ENCODE results near the gene IFITM5. TPM values are rescaled to one million over a fixed set of nuclear protein-coding genes. Genes with fewer than 3 reads are reported as not detected.
A peak's percentile ranks its signal among the peaks of the same experiment; 100 is the strongest.

The IFITM5 gene
- total and polyA plus RNA-seq, 5 experiments from 2014 or later, result not detected

- H3K9me3 Mint-ChIP-seq, result no peaks in the 10 kb centered on the region
- peak overlapping the region; percentile 71 to 86 (median 74) for H3K4me3 Mint-ChIP-seq
- no peaks in the 10 kb centered on the region for H3K27me3 Mint-ChIP-seq
- DNase-seq (peak in 4 of 10 donors; percentile 41 to 72 (median 45)), ATAC-seq (peak in 1 of 2 donors; percentile 10)
- peaks cover 9 to 39% (median 36%) of the 10 kb centered on the region in 4 donors for H3K4me1 Mint-ChIP-seq
- POLR2A ChIA-PET, result interaction anchor here (1.0 to 21.0 kb wide), 18 partner anchors 9 to 240 kb away, joined by 3 to 863 read pairs (median 16); partner anchors contain the start of genes BET1L, IFITM1, IFITM2 and IFITM5
- no peaks in the 10 kb centered on the region for H3K36me3 Mint-ChIP-seq
- H3K27ac Mint-ChIP-seq, result peak overlapping the region; percentile 69 to 98 (median 90)
These were observed 32.5 kb downstream of the IFITM5 start for GRCh38 chr11:266676-267439.

DNA sequence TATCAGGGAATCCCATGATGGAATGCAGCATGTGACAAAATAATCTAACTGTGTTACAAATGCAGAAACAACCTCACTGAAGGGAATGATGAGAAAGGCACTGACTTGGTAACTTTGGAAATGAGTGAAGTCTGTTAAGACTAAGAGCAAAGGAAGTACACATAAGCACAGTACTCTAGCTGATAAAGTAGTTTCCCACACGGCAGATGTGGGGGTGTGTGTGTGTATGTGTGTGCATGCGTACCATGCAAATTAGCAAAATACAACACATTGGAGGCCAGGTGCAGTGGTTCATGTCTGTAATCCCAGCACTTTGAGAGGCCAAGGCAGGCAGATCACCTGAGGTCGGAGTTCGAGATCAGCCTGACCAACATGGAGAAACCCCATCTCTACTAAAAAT lies 37.7 kb downstream of the IFITM5 start:
- H3K4me3 Mint-ChIP-seq, result no peak overlapping the region
- peaks cover 0 to 22% (median 5%) of the 10 kb centered on the region in 4 donors for H3K4me1 Mint-ChIP-seq
- no peak for ATAC-seq
- no peak for DNase-seq
- H3K36me3 Mint-ChIP-seq, result no peaks in the 10 kb centered on the region
- peaks cover 0 to 2% (median 0%) of the 10 kb centered on the region in 5 donors for H3K27me3 Mint-ChIP-seq
- POLR2A ChIA-PET, result interaction anchor here (1.0 to 16.4 kb wide), 2 partner anchors 23 to 58 kb away, joined by 4 to 229 read pairs; partner anchors contain the start of genes NLRP6 and PGGHG
- peaks cover 0 to 2% (median 0%) of the 10 kb centered on the region in 9 donors for H3K9me3 Mint-ChIP-seq
- H3K27ac Mint-ChIP-seq, result no peak overlapping the region

DNA sequence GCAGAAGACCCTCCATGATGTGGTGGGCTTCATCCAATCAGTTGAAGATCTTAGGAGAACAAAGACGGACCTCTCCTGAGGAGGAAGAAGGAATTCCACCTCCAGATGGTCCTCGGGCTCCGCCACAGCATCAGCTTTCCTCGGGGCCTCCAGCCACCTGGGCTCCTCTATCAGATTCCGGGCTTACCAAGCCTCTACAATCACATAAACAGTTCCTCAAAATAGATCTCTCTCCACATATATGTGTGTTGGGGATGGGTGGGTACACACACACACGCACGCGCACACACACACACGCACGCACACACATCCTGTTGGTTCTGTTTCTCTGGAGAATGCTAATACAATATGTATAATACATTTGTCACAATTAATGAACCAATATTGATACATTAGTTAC lies 39.9 kb downstream of the IFITM5 start:
- Mint-ChIP-seq H3K4me1 (peaks cover 2 to 20% (median 4%) of the 10 kb centered on the region in 4 donors), H3K27me3 (peaks cover 0 to 2% (median 0%) of the 10 kb centered on the region in 5 donors), H3K9me3 (peaks cover 0 to 2% (median 0%) of the 10 kb centered on the region in 9 donors), H3K27ac (no peak overlapping the region), H3K4me3 (no peak overlapping the region), H3K36me3 (no peaks in the 10 kb centered on the region)
- ATAC-seq (no peak), DNase-seq (no peak)
- POLR2A ChIA-PET, result interaction anchor here (0.7 to 16.4 kb wide), 5 partner anchors 22 to 203 kb away, joined by 3 to 229 read pairs (median 4); partner anchors contain the start of genes NLRP6 and PGGHG

DNA sequence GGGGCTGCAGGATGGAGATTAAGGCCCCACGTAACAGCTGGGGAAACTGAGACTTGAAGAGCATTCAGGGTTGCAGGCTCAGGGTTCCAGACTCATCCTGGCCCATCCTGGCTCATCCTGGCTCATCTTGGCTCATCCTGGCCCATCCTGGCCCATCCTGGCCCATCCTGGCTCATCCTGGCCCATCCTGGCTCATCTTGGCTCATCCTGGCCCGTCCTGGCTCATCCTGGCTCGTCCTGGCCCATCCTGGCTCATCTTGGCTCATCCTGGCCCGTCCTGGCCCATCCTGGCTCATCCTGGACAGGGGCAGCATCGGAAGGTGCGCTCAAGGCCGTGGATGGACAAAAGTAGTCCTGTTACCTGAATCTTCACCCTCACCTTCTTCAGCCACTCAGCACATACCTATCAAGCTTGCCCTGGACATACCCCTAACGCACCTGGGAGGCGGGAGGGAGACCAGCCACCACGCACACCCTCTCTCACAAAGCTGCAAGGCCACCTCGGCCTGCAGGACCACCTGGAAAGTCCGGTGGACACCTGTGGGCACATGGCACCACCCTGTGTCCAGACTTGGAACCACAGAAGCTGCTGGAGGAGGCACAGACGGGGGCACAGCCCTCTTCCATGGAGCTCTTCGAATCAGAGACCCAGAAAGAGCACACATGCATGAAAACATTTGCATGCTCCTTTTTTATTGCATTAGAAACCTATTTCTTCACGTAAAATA lies 41.4 kb downstream of the IFITM5 start:
- peak overlapping the region in 2 of 10 donors; percentile 35 to 61 for H3K27ac Mint-ChIP-seq
- no peak for DNase-seq
- ATAC-seq, result no peak
- H3K36me3 Mint-ChIP-seq, result peaks cover 0 to 10% (median 3%) of the 10 kb centered on the region in 3 donors
- peaks cover 2 to 20% (median 4%) of the 10 kb centered on the region in 4 donors for H3K4me1 Mint-ChIP-seq
- peaks cover 0 to 2% (median 0%) of the 10 kb centered on the region in 5 donors for H3K27me3 Mint-ChIP-seq
- peaks cover 0 to 2% (median 0%) of the 10 kb centered on the region in 9 donors for H3K9me3 Mint-ChIP-seq
- no peak overlapping the region for H3K4me3 Mint-ChIP-seq
- POLR2A ChIA-PET, result interaction anchor here (0.9 to 16.4 kb wide), 4 partner anchors 11 to 28 kb away, joined by 4 to 229 read pairs (median 8); partner anchors contain the start of genes NLRP6 and PGGHG

DNA sequence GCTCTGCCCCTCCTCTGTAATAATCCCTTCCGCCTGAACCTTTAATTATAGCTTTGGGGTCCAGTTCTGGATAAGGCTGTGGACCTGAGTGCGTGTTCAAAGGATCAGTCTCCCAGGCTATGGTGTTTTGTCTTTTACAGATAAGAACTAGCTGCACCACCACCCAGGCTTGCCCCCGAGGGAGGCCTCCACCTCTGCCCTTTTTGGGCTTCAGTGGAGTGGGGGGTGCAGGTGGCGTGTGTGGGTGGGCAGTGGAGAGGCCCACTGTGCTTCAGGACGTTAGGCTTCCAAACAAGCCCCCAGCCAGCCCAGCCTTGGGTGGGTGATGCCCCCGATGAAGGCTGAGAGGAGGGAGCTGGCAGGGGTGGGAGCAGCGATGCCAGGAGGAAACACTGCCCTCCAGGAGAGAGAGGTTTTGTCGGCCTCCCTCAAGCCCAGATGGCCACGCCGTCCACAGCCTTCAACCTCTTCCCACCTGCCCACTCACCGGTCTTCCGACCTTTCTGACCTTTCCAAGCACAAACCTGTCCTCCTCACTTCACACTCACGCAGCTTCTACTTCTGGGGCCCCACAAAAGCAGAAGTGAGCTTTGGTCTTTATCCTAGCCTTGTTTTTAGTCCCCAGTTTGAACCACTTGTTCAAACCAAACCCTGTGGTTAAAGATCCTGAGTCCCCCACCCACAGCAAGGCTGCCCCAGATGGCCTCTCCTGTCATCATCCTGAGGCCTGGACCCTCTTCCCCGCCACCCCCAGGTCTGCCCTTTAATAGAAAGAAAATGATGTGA lies 42.2 kb downstream of the IFITM5 start:
- H3K4me3 Mint-ChIP-seq, result no peak overlapping the region
- peaks cover 0 to 2% (median 0%) of the 10 kb centered on the region in 9 donors for H3K9me3 Mint-ChIP-seq
- ATAC-seq (no peak), DNase-seq (no peak)
- H3K27ac Mint-ChIP-seq, result peak overlapping the region in 1 of 10 donors; percentile 50
- peaks cover 0 to 2% (median 0%) of the 10 kb centered on the region in 5 donors for H3K27me3 Mint-ChIP-seq
- peaks cover 2 to 20% (median 4%) of the 10 kb centered on the region in 4 donors for H3K4me1 Mint-ChIP-seq
- POLR2A ChIA-PET, result interaction anchor here (0.9 to 16.4 kb wide), 3 partner anchors 12 to 28 kb away, joined by 7 to 229 read pairs (median 9); partner anchors contain the start of genes NLRP6 and PGGHG
- peaks cover 0 to 18% (median 5%) of the 10 kb centered on the region in 3 donors for H3K36me3 Mint-ChIP-seq

- no peak for DNase-seq
- Mint-ChIP-seq H3K4me3 (no peak overlapping the region), H3K9me3 (no peaks in the 10 kb centered on the region), H3K27ac (peak overlapping the region in 3 of 10 donors; percentile 20 to 57 (median 46)), H3K4me1 (peaks cover 7 to 25% (median 9%) of the 10 kb centered on the region in 4 donors), H3K27me3 (peaks cover 0 to 2% (median 0%) of the 10 kb centered on the region in 5 donors), H3K36me3 (peaks cover 0 to 27% (median 11%) of the 10 kb centered on the region in 3 donors)
- no peak for ATAC-seq
- POLR2A ChIA-PET, result interaction anchor here (6.6 to 16.4 kb wide), 2 partner anchors 12 to 29 kb away, joined by 42 to 229 read pairs; partner anchors contain the start of genes NLRP6 and PGGHG
These were observed 43.5 kb downstream of the IFITM5 start for GRCh38 chr11:255816-256215.

GRCh38 chr11:255176-255575 lies 44.1 kb downstream of the IFITM5 start:
- Mint-ChIP-seq H3K4me1 (peaks cover 8 to 29% (median 14%) of the 10 kb centered on the region in 4 donors), H3K9me3 (no peaks in the 10 kb centered on the region), H3K27me3 (peaks cover 0 to 2% (median 0%) of the 10 kb centered on the region in 5 donors), H3K27ac (no peak overlapping the region), H3K36me3 (peaks cover 0 to 32% (median 14%) of the 10 kb centered on the region in 3 donors), H3K4me3 (no peak overlapping the region)
- DNase-seq (no peak), ATAC-seq (no peak)
- POLR2A ChIA-PET, result interaction anchor here (1.1 to 16.4 kb wide), 4 partner anchors 12 to 196 kb away, joined by 3 to 229 read pairs (median 22); partner anchors contain the start of genes NLRP6 and PGGHG

- H3K4me3 Mint-ChIP-seq, result no peak overlapping the region
- H3K36me3 Mint-ChIP-seq, result peaks cover 0 to 43% (median 17%) of the 10 kb centered on the region in 3 donors
- peaks cover 9 to 19% (median 13%) of the 10 kb centered on the region in 4 donors for H3K4me1 Mint-ChIP-seq
- POLR2A ChIA-PET, result interaction anchor here (1.0 to 16.4 kb wide), 4 partner anchors 14 to 114 kb away, joined by 3 to 229 read pairs (median 22); partner anchors contain the start of genes NLRP6 and PGGHG
- DNase-seq (no peak), ATAC-seq (no peak)
- no peaks in the 10 kb centered on the region for H3K9me3 Mint-ChIP-seq
- peak overlapping the region in 4 of 10 donors; percentile 52 to 69 (median 59) for H3K27ac Mint-ChIP-seq
- peaks cover 0 to 2% (median 0%) of the 10 kb centered on the region in 5 donors for H3K27me3 Mint-ChIP-seq
These were observed 45.4 kb downstream of the IFITM5 start for GRCh38 chr11:253886-254270.

GRCh38 chr11:253160-253885 lies 46.0 kb downstream of the IFITM5 start:
- Mint-ChIP-seq H3K4me3 (no peak overlapping the region), H3K4me1 (peaks cover 9 to 17% (median 13%) of the 10 kb centered on the region in 4 donors), H3K27ac (peak overlapping the region in 5 of 10 donors; percentile 20 to 69 (median 62)), H3K36me3 (peaks cover 0 to 49% (median 18%) of the 10 kb centered on the region in 3 donors), H3K9me3 (no peaks in the 10 kb centered on the region), H3K27me3 (peaks cover 0 to 2% (median 0%) of the 10 kb centered on the region in 5 donors)
- POLR2A ChIA-PET, result interaction anchor here (1.0 to 16.4 kb wide), 3 partner anchors 14 to 44 kb away, joined by 3 to 229 read pairs (median 42); partner anchors contain the start of genes NLRP6 and PGGHG
- ATAC-seq (no peak), DNase-seq (no peak)

DNA sequence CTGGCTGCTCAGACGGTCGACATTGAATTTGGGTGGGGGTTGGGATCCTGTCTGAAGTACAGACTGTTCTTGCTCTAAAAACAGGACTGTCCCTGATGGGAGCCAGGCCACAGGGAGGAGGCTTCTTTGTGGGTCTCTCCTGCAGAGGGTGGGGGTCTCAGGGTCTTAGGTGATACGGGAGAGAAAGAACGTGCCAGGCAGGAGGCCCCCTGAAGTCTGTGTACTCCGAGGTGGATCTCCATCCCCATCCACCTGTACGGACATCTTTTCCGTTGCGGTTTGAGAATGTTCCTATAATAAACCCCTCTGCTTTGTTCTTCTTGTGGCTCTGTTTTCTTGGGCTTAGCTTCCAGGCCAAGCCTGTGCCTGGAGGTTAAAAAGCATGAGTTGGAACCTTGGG lies 46.7 kb downstream of the IFITM5 start:
- H3K9me3 Mint-ChIP-seq, result no peaks in the 10 kb centered on the region
- ATAC-seq, result no peak
- POLR2A ChIA-PET, result interaction anchor here (2.1 to 16.4 kb wide), 4 partner anchors 15 to 107 kb away, joined by 7 to 229 read pairs (median 26); partner anchors contain the start of genes NLRP6 and PGGHG
- DNase-seq, result no peak
- H3K4me3 Mint-ChIP-seq, result no peak overlapping the region
- peak overlapping the region in 5 of 10 donors; percentile 11 to 59 (median 25) for H3K27ac Mint-ChIP-seq
- peaks cover 9 to 16% (median 11%) of the 10 kb centered on the region in 4 donors for H3K4me1 Mint-ChIP-seq
- H3K27me3 Mint-ChIP-seq, result no peaks in the 10 kb centered on the region
- H3K36me3 Mint-ChIP-seq, result peaks cover 0 to 55% (median 23%) of the 10 kb centered on the region in 3 donors

Data from naive thymus-derived CD8-positive, alpha-beta T cell (primary cell).